GM18861 (cell line): ENCODE measurements around the gene MYD88.

Experiments
- ATAC-seq: cut with Tn5 transposase; IDR thresholded peaks from one replicate; pipeline ENCODE4 v1.9.1; 2021; ENCODE audit not compliant: unreplicated experiment

The MYD88 gene

GRCh38 chr3:38138349-38139190 is at the start of gene MYD88:
Gene MYD88, plus strand, starts transcription at chr3:38138661. Its CDS starts 40 bp downstream, at chr3:38138701.
- ATAC-seq, result peak; percentile 31

- no peak for ATAC-seq
Measured at GRCh38 chr3:38089163-38089562, 49.3 kb upstream of the MYD88 start.

- ATAC-seq, result no peak
Measured at GRCh38 chr3:38090453-38090852, 48.0 kb upstream of the MYD88 start.

GRCh38 chr3:38094999-38095398 is 43.5 kb upstream of the MYD88 start:
- no peak for ATAC-seq

GRCh38 chr3:38095669-38096483 is 42.6 kb upstream of the MYD88 start:
- no peak for ATAC-seq

- ATAC-seq, result no peak
Measured at GRCh38 chr3:38097446-38098375, 40.8 kb upstream of the MYD88 start.

- ATAC-seq, result no peak
Measured at GRCh38 chr3:38098376-38098723, 40.1 kb upstream of the MYD88 start.

- ATAC-seq, result no peak
Measured at GRCh38 chr3:38099518-38099917, 38.9 kb upstream of the MYD88 start.

GRCh38 chr3:38100498-38100897 is 38.0 kb upstream of the MYD88 start:
- no peak for ATAC-seq

- no peak for ATAC-seq
Measured at GRCh38 chr3:38101811-38102443, 36.5 kb upstream of the MYD88 start.

- no peak for ATAC-seq
Measured at GRCh38 chr3:38102444-38102814, 36.0 kb upstream of the MYD88 start.

- no peak for ATAC-seq
Measured at GRCh38 chr3:38105525-38105924, 32.9 kb upstream of the MYD88 start.

- no peak for ATAC-seq
Measured at GRCh38 chr3:38107911-38108648, 30.4 kb upstream of the MYD88 start.

GRCh38 chr3:38108649-38109579 is 29.5 kb upstream of the MYD88 start:
- no peak for ATAC-seq

- ATAC-seq, result no peak
Measured at GRCh38 chr3:38109580-38110313, 28.7 kb upstream of the MYD88 start.

- ATAC-seq, result no peak
Measured at GRCh38 chr3:38110314-38111050, 28.0 kb upstream of the MYD88 start.

- ATAC-seq, result no peak
Measured at GRCh38 chr3:38111201-38111600, 27.3 kb upstream of the MYD88 start.
